H9 (cell line): ENCODE results near the gene IL1RAPL1. TPM values are rescaled to one million over a fixed set of nuclear protein-coding genes. Genes with fewer than 3 reads are reported as not detected.
A peak's percentile ranks its signal among the peaks of the same experiment; 100 is the strongest.

Experiments
- DNase-seq: peaks from one replicate; pipeline ENCODE4 v3.0.0-alpha.2; 2017
- H2AFZ ChIP-seq: one replicate; pipeline ENCODE4 v1.6.1; 2013; ENCODE audit warnings: mild to moderate bottlenecking, low read length, control low read depth, moderate library complexity
- H2AK5ac ChIP-seq: 2 replicates; pipeline ENCODE4 v1.6.1; 2013; ENCODE audit warnings: low read length, control low read depth, mixed read lengths; ENCODE audit not compliant: insufficient read length
- H2BK120ac ChIP-seq: one replicate; pipeline ENCODE4 v1.6.1; 2013; ENCODE audit warnings: low read depth, mild to moderate bottlenecking, low read length, control low read depth, inconsistent platforms; ENCODE audit not compliant: poor library complexity, severe bottlenecking
- H2BK12ac ChIP-seq: 2 replicates; pipeline ENCODE4 v1.6.1; 2013; ENCODE audit warnings: low read length, control low read depth, mixed read lengths, low read depth; ENCODE audit not compliant: insufficient read length
- H2BK15ac ChIP-seq: 2 replicates; pipeline ENCODE4 v1.6.1; 2013; ENCODE audit warnings: low read depth, low read length, control low read depth
- H2BK20ac ChIP-seq: one replicate; pipeline ENCODE4 v1.6.1; 2013; ENCODE audit warnings: low read depth, mild to moderate bottlenecking, low read length, control low read depth, inconsistent platforms; ENCODE audit not compliant: poor library complexity, severe bottlenecking
- H2BK5ac ChIP-seq: 2 replicates; pipeline ENCODE4 v1.6.1; 2013; ENCODE audit warnings: low read length, control low read depth, mixed read lengths; ENCODE audit not compliant: insufficient read length
- H3K14ac ChIP-seq: 2 replicates; pipeline ENCODE4 v1.6.1; 2013; ENCODE audit warnings: low read length, control low read depth; ENCODE audit not compliant: insufficient read depth
- H3K18ac ChIP-seq: 2 replicates; pipeline ENCODE4 v1.6.1; 2013; ENCODE audit warnings: low read depth, mild to moderate bottlenecking, mixed read lengths, low read length, control low read depth; ENCODE audit not compliant: insufficient read length
- H3K23ac ChIP-seq: 2 replicates; pipeline ENCODE4 v1.6.1; 2013; ENCODE audit warnings: low read length, control low read depth, mixed read lengths, low read depth; ENCODE audit not compliant: insufficient read length
- H3K23me2 ChIP-seq: 2 replicates; pipeline ENCODE4 v1.6.1; 2013; ENCODE audit warnings: low read depth, mild to moderate bottlenecking, mixed read lengths, low read length, control low read depth; ENCODE audit not compliant: insufficient read length, poor library complexity, severe bottlenecking
- H3K27ac ChIP-seq: 2 replicates; pipeline ENCODE4 v1.5.1; 2013; ENCODE audit warnings: low read length, control low read depth, mixed read lengths, low read depth; ENCODE audit not compliant: insufficient read length
- H3K27me3 ChIP-seq: 2 replicates; pipeline ENCODE4 v1.6.1; 2013; ENCODE audit warnings: low read length, control low read depth, inconsistent platforms; ENCODE audit not compliant: insufficient read depth
- H3K4ac ChIP-seq: 2 replicates; pipeline ENCODE4 v1.6.1; 2013; ENCODE audit warnings: low read depth, mild to moderate bottlenecking, control low read depth, inconsistent platforms, low read length, moderate library complexity
- H3K4me1 ChIP-seq: 2 replicates; pipeline ENCODE4 v1.6.1; 2013; ENCODE audit warnings: low read length, control low read depth, inconsistent platforms; ENCODE audit not compliant: insufficient read depth
- H3K4me2 ChIP-seq: 2 replicates; pipeline ENCODE4 v1.6.1; 2013; ENCODE audit warnings: low read length, control low read depth, mixed read lengths; ENCODE audit not compliant: insufficient read length, insufficient read depth
- H3K56ac ChIP-seq: 2 replicates; pipeline ENCODE4 v1.6.1; 2013; ENCODE audit warnings: low read depth, mild to moderate bottlenecking, mixed read lengths, low read length, control low read depth; ENCODE audit not compliant: insufficient read length
- H3K79me1 ChIP-seq: 2 replicates; pipeline ENCODE4 v1.6.1; 2013; ENCODE audit warnings: low read depth, mild to moderate bottlenecking, moderate library complexity, low read length, control low read depth, inconsistent platforms; ENCODE audit not compliant: insufficient read depth, poor library complexity, severe bottlenecking
- H3K79me2 ChIP-seq: 2 replicates; pipeline ENCODE4 v1.6.1; 2013; ENCODE audit warnings: low read length, control low read depth, inconsistent platforms; ENCODE audit not compliant: insufficient read depth
- H3K9ac ChIP-seq: 2 replicates; pipeline ENCODE4 v1.6.1; 2013; ENCODE audit warnings: low read length, control low read depth, mixed read lengths; ENCODE audit not compliant: insufficient read length; ENCODE audit errors: extremely low read depth
- H3K9me3 ChIP-seq: one replicate; pipeline ENCODE4 v1.6.1; 2013; ENCODE audit warnings: low read depth, low read length, inconsistent platforms; ENCODE audit not compliant: control insufficient read depth
- H3T11ph ChIP-seq: one replicate; pipeline ENCODE4 v1.6.1; 2013; ENCODE audit warnings: mild to moderate bottlenecking, low read length, control low read depth, inconsistent platforms
- H4K20me1 ChIP-seq: one replicate; pipeline ENCODE4 v1.6.1; 2013; ENCODE audit not compliant: control insufficient read depth, insufficient read length, insufficient read depth
- H4K5ac ChIP-seq: 2 replicates; pipeline ENCODE4 v1.6.1; 2013; ENCODE audit warnings: low read depth, mild to moderate bottlenecking, mixed read lengths, low read length, control low read depth; ENCODE audit not compliant: insufficient read length
- H4K8ac ChIP-seq: replicated peaks from 2 replicates; pipeline ENCODE4 v1.6.1; 2013; ENCODE audit warnings: low read length, control low read depth, mixed read lengths, low read depth; ENCODE audit not compliant: insufficient read length
- H4K91ac ChIP-seq: 2 replicates; pipeline ENCODE4 v1.6.1; 2013; ENCODE audit warnings: low read depth, mild to moderate bottlenecking, moderate library complexity, mixed read lengths, low read length, control low read depth; ENCODE audit not compliant: insufficient read length
- H3K27ac Mint-ChIP-seq, 3 experiments: 2 replicates in 2 of 3; 3 replicates in 1 of 3; pipeline ENCODE4 v1.8.0; 2020 to 2021; ENCODE audit warnings: mixed read lengths in 3 of 3, mild to moderate bottlenecking in 1 of 3, moderate library complexity in 1 of 3
- H3K27me3 Mint-ChIP-seq: 2 replicates; pipeline ENCODE4 v1.8.0; 2021; ENCODE audit warnings: low read depth, mild to moderate bottlenecking, moderate library complexity, mixed read lengths
- H3K36me3 Mint-ChIP-seq, 3 experiments: 2 replicates in 2 of 3; 3 replicates in 1 of 3; pipeline ENCODE4 v1.8.0; 2020 to 2021; ENCODE audit warnings: low read depth in 3 of 3, mixed read lengths in 3 of 3; ENCODE audit not compliant: insufficient read depth in 1 of 3
- H3K4me1 Mint-ChIP-seq, 2 experiments: 2 replicates each; pipeline ENCODE4 v1.8.0; 2020; ENCODE audit warnings: mixed read lengths in 2 of 2
- H3K4me3 Mint-ChIP-seq, 2 experiments: 2 replicates in 1 of 2; 3 replicates in 1 of 2; pipeline ENCODE4 v1.8.0; 2020 to 2021; ENCODE audit warnings: mild to moderate bottlenecking in 2 of 2, mixed read lengths in 2 of 2, moderate library complexity in 1 of 2
- H3K9me3 Mint-ChIP-seq, 2 experiments: 2 replicates in 1 of 2; 3 replicates in 1 of 2; pipeline ENCODE4 v1.8.0; 2020; ENCODE audit warnings: mild to moderate bottlenecking in 2 of 2, mixed read lengths in 2 of 2, moderate library complexity in 1 of 2
- CTCF ChIP-seq: fragments of 200-600 bp; sonication (generic); conservative IDR thresholded peaks from 3 replicates; pipeline ENCODE4 v1.8.0; 2021; ENCODE audit warnings: antibody characterized with exemption, mild to moderate bottlenecking
- WGBS: extraction: QIAGEN DNeasy Blood & Tissue Kit; methylation state at CpG from one replicate; pipeline ENCODE4 v1.1.7; 2013; ENCODE audit warnings: missing lambda C conversion rate, low lambda C conversion rate, mixed read lengths; ENCODE audit not compliant: insufficient read length; ENCODE audit errors: extremely low coverage; 5-methylcytosine and 5-hydroxymethylcytosine counted together
- total RNA-seq: library from RNA; stranded (reverse); gene quantifications from 2 replicates; pipeline ENCODE4 v1.2.1, GENCODE V29; 2021

IL1RAPL1 gene
- total RNA-seq, 1 experiment from 2014 or later: 0.31 TPM

GRCh38 chrX:29478336-29479069 is 891.3 kb downstream of the IL1RAPL1 start:
- H3K4me3 Mint-ChIP-seq: no peak overlapping the region; a peak in 1 of 5 replicates
- Histone ChIP-seq H3T11ph (no peak overlapping the region), H4K91ac (no peak overlapping the region), H3K18ac (no peak overlapping the region), H3K27me3 (no peaks in the 10 kb centered on the region), H2AFZ (no peak overlapping the region), H3K79me1 (no peaks in the 10 kb centered on the region), H3K14ac (no peak overlapping the region), H3K9me3 (no peaks in the 10 kb centered on the region), H3K9ac (no peak overlapping the region), H3K4me1 (no peaks in the 10 kb centered on the region), H2BK20ac (no peak overlapping the region), H2BK12ac (no peak overlapping the region), H2AK5ac (no peak overlapping the region), H3K23me2 (no peaks in the 10 kb centered on the region), H3K56ac (no peak overlapping the region), H3K27ac (no peak overlapping the region), H2BK5ac (no peak overlapping the region), H3K23ac (no peak overlapping the region), H4K8ac (no peak overlapping the region), H2BK15ac (no peak overlapping the region), H3K79me2 (no peaks in the 10 kb centered on the region), H4K20me1 (no peaks in the 10 kb centered on the region), H3K4ac (no peak overlapping the region), H3K4me2 (no peak overlapping the region), H4K5ac (no peak overlapping the region), H2BK120ac (no peak overlapping the region)
- peak; percentile 46 for DNase-seq
- H3K36me3 Mint-ChIP-seq: no peaks in the 10 kb centered on the region
- TF ChIP-seq CTCF: peak; percentile 90
- no peak overlapping the region for H3K27ac Mint-ChIP-seq
- peaks cover 5 to 35% of the 10 kb centered on the region in 2 experiments; a peak in 4 of 5 replicates for H3K9me3 Mint-ChIP-seq
- WGBS: no CpG with 5 or more reads among the region's 10 CpGs
- H3K4me1 Mint-ChIP-seq: peaks cover 6 to 8% of the 10 kb centered on the region in 2 experiments
- peaks cover 11% of the 10 kb centered on the region for H3K27me3 Mint-ChIP-seq
